ENCODE data around the gene BIRC7. TPM values are rescaled to one million over a fixed set of nuclear protein-coding genes. Genes with fewer than 3 reads are reported as not detected.

BIRC7 gene
- total RNA-seq, 4 donors from 2014 or later, result not detected

- Histone ChIP-seq H3K4me1 (peaks cover 28 to 98% (median 87%) of the 10 kb centered on the region in 4 donors), H3K27ac (replicated peaks in 1 of 4) (no peak overlapping the region), H3K9me3 (no peaks in the 10 kb centered on the region), H3K36me3 (peaks cover 31 to 96% (median 77%) of the 10 kb centered on the region in 4 donors), H3K4me3 (no peak overlapping the region), H3K27me3 (no peaks in the 10 kb centered on the region)
- intact Hi-C loops (cut with DNase I), result loop anchor here (10.0 kb wide), 1 partner anchor 255 kb away; the partner anchor contains the start of gene SLC17A9
- 87% methylated on average over 9 of the region's 11 CpGs for WGBS
- no peak for DNase-seq (ENCODE audit: extremely low spot score)
- TF ChIP-seq POLR2AphosphoS5 (IDR thresholded peaks at IDR 0.05), result no peak
- no peak for TF ChIP-seq POLR2A (IDR thresholded peaks at IDR 0.05; ENCODE audit: low read depth)
- TF ChIP-seq EP300 (IDR thresholded peaks at IDR 0.05), result no peak
- TF ChIP-seq, protein P1, sequence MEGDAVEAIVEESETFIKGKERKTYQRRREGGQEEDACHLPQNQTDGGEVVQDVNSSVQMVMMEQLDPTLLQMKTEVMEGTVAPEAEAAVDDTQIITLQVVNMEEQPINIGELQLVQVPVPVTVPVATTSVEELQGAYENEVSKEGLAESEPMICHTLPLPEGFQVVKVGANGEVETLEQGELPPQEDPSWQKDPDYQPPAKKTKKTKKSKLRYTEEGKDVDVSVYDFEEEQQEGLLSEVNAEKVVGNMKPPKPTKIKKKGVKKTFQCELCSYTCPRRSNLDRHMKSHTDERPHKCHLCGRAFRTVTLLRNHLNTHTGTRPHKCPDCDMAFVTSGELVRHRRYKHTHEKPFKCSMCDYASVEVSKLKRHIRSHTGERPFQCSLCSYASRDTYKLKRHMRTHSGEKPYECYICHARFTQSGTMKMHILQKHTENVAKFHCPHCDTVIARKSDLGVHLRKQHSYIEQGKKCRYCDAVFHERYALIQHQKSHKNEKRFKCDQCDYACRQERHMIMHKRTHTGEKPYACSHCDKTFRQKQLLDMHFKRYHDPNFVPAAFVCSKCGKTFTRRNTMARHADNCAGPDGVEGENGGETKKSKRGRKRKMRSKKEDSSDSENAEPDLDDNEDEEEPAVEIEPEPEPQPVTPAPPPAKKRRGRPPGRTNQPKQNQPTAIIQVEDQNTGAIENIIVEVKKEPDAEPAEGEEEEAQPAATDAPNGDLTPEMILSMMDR (IDR thresholded peaks at IDR 0.05), result no peak
Observed at GRCh38 chr20:63210011-63210605, 25.6 kb upstream of the BIRC7 start.

DNA sequence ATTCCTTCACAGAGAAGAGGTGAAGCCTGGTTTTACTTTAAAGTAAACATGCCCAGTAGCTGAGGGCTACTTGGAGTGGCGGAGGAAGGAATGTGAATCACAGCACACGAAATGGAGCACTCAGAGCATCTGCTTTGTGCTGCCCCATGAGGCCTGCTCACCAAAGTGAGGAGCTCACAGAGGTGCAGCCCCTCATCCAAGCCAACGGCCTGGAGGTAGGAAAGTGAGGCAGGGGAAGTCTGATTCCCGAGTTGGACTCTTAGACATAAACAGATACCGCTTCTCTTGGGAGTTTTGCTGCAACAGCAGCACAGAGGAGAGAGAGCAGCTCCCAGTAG is 23.3 kb upstream of the BIRC7 start:
- TF ChIP-seq POLR2AphosphoS5 (IDR thresholded peaks at IDR 0.05), result no peak
- no peak for TF ChIP-seq EP300 (IDR thresholded peaks at IDR 0.05)
- TF ChIP-seq POLR2A (IDR thresholded peaks at IDR 0.05; ENCODE audit: low read depth), result no peak
- TF ChIP-seq, protein P1 (IDR thresholded peaks at IDR 0.05), result no peak
- Histone ChIP-seq H3K4me3 (no peak overlapping the region), H3K27me3 (no peaks in the 10 kb centered on the region), H3K36me3 (peaks cover 31 to 73% (median 60%) of the 10 kb centered on the region in 4 donors), H3K9me3 (no peaks in the 10 kb centered on the region), H3K4me1 (peaks cover 31 to 89% (median 82%) of the 10 kb centered on the region in 4 donors), H3K27ac (replicated peaks in 1 of 4) (peak overlapping the region in 1 of 4 donors; percentile 8)
- no peak for DNase-seq (ENCODE audit: extremely low spot score)
- 60% methylated on average over 5 of the region's 5 CpGs for WGBS
- intact Hi-C loops (cut with DNase I), result loop anchor here (10.0 kb wide), 1 partner anchor 258 kb away; the partner anchor contains the start of gene SLC17A9

DNA sequence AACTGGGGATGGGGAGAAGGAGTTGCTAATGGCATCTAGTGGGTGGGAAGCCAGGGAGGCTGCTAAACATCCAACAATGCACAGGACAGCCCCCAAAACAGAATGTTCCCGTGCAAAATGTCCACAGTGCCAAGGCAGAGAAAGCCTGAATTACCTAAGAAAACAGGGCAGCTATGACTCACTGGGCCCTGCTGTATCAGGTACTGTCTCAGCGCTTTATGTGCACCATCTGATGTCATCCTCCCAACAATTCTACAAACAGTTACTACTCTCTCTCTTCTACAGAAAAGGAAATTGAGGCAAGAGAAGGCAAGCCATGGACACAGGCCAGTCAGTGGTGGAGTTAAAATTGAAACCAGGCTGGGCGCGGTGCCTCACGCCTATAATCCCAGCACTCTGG is 22.9 kb upstream of the BIRC7 start:
- no peak for TF ChIP-seq EP300 (IDR thresholded peaks at IDR 0.05)
- no peak for TF ChIP-seq POLR2AphosphoS5 (IDR thresholded peaks at IDR 0.05)
- TF ChIP-seq, protein P1 (IDR thresholded peaks at IDR 0.05), result no peak
- no peak for TF ChIP-seq POLR2A (IDR thresholded peaks at IDR 0.05; ENCODE audit: low read depth)
- Histone ChIP-seq H3K27me3 (no peaks in the 10 kb centered on the region), H3K4me1 (peaks cover 31 to 84% (median 78%) of the 10 kb centered on the region in 4 donors), H3K9me3 (no peaks in the 10 kb centered on the region), H3K36me3 (peaks cover 31 to 69% (median 55%) of the 10 kb centered on the region in 4 donors), H3K4me3 (no peak overlapping the region), H3K27ac (replicated peaks in 1 of 4) (peak overlapping the region in 1 of 4 donors; percentile 8)
- DNase-seq (ENCODE audit: extremely low spot score), result no peak
- intact Hi-C loops (cut with DNase I), result loop anchor here (10.0 kb wide), 1 partner anchor 258 kb away; the partner anchor contains the start of gene SLC17A9
- 83% methylated on average over 5 of the region's 5 CpGs for WGBS

- H3K4me3 ChIP-seq, result peak overlapping the region; percentile 90 to 97 (median 96)
- H3K27me3 ChIP-seq, result peaks cover 0 to 7% (median 0%) of the 10 kb centered on the region in 4 donors
- peaks cover 30 to 69% (median 67%) of the 10 kb centered on the region in 4 donors for H3K4me1 ChIP-seq
- 73% methylated on average over 6 of the region's 6 CpGs for WGBS
- intact Hi-C loops (cut with DNase I), result loop anchor here (2.0 to 10.0 kb wide), 2 partner anchors 58 to 260 kb away; partner anchors contain the start of genes ARFGAP1 and SLC17A9
- no peaks in the 10 kb centered on the region for H3K9me3 ChIP-seq
- TF ChIP-seq EP300 (IDR thresholded peaks at IDR 0.05), result no peak
- DNase-seq (ENCODE audit: extremely low spot score), result no peak
- H3K36me3 ChIP-seq, result peaks cover 20 to 53% (median 42%) of the 10 kb centered on the region in 4 donors
- H3K27ac ChIP-seq (replicated peaks in 1 of 4), result no peak overlapping the region
Observed at GRCh38 chr20:63214514-63214913, 21.2 kb upstream of the BIRC7 start.
